Gastrocnemius medialis (tissue), 4 donors: ENCODE measurements around the gene MINDY4.

Source experiments
- POLR2A ChIP-seq, 2 donors: fragments of 450-650 bp; IDR thresholded peaks; one replicate each; pipeline ENCODE4 v1.6.1; 2017; ENCODE audit warnings: antibody characterized with exemption in 2 of 2, mild to moderate bottlenecking in 2 of 2, moderate library complexity in 2 of 2
- TF ChIP-seq, protein P1 (sequence below), 5 experiments: fragments of 450-650 bp in 3 of 5; fragments of 200-600 bp in 2 of 5; sonication (generic) in 2 of 5; IDR thresholded peaks in 4 of 5; conservative IDR thresholded peaks in 1 of 5; 1 replicate in 4 of 5; 2 replicates in 1 of 5; pipeline ENCODE4 v1.5.1; 2016 to 2019; ENCODE audit warnings: antibody characterized with exemption in 5 of 5, mild to moderate bottlenecking in 3 of 5, moderate library complexity in 3 of 5

DNA sequence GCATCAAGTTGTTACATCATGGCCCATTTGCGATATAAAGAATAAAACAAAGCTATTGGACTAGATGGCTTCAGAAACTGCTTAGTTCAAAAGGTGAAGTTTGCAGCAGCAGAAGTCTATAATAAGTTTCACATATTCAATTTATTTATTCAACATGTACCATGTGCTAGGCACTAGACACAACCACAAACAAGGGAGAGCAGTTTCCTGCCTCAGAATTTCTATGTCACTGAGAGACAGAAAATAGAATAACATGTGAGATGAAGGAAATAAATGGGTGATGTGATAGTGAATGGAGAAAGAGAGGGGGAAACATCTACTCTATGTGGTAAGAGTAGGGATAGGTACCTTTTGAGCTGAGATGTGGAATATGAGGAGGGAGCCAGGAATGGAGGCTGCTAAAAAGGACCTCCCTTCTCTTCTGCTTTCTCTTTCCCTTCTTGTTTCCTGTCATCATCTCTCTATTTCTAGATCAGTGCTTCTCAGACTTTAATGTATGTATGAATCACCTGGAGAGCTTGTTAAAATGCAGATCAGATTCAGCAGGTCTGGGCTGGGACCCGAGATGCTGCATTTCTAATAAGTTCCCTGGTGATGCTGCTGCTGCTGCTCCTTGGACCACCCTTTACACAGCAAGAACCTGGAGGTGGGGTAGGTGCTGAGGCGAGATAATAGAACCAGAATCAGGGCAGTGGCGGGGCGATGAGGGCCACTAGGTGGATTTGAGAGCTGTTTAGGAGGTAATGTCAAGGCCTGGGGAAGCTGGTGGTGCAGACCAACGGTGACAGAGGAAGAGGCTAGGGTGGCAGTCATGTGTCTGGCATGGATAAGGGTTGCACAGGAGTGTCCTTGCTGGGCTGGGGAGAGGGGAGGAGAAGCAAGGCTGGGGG lies 32.9 kb upstream of the MINDY4 start:
- TF ChIP-seq, protein P1, sequence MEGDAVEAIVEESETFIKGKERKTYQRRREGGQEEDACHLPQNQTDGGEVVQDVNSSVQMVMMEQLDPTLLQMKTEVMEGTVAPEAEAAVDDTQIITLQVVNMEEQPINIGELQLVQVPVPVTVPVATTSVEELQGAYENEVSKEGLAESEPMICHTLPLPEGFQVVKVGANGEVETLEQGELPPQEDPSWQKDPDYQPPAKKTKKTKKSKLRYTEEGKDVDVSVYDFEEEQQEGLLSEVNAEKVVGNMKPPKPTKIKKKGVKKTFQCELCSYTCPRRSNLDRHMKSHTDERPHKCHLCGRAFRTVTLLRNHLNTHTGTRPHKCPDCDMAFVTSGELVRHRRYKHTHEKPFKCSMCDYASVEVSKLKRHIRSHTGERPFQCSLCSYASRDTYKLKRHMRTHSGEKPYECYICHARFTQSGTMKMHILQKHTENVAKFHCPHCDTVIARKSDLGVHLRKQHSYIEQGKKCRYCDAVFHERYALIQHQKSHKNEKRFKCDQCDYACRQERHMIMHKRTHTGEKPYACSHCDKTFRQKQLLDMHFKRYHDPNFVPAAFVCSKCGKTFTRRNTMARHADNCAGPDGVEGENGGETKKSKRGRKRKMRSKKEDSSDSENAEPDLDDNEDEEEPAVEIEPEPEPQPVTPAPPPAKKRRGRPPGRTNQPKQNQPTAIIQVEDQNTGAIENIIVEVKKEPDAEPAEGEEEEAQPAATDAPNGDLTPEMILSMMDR (IDR thresholded peaks at IDR 0.05 in 4 of 5, conservative IDR thresholded peaks at IDR 0.05 in 1 of 5) = no peak
- no peak for TF ChIP-seq POLR2A (IDR thresholded peaks at IDR 0.05)
